ENCODE results near the gene FPR2.
"Not testable (repeated sequence)": the region's sequence is repeated elsewhere in the genome, so short reads cannot be mapped to it uniquely, and the experiment has no call there.

FPR2 gene

DNA sequence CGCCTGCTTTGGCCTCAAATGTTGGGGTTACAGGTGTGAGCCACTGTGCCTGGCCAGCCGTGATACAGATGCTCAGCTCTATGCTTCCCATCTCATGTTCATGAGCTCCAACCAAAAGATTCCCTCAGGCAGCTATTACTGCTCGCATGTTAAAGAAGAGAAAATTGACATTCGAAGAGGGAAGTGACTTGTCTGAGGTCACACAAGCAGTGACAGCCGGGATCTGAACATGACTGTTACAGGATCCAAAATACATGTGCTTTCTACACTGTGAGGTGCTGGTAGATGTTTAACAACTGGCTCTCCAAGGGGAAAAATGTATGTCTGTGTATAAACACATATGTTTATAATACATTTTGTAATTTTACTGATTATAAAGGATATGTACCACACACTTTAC lies 20.6 kb upstream of the FPR2 start:
- DNase-seq (ENCODE audit: low read depth) = no peak

DNA sequence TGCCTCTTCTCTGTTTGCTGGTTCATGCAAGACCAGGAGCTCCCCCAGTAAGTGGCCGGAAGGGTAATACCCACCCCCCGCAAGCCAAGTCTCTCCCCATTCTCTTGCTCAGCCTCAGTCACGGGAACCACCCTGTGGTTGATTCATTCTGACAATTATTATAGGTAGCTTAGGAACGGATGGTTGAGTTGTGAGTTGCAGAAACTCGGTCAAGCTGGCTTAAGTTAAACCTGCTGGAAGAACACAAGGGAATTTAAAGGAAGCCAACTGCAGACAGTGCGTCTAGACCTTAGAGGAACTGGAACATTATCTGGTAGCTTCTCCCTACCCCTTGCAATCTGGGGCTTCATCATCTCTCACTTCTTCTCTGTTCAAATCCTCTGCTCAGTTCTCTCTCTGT lies 18.2 kb upstream of the FPR2 start:
- peak; percentile 85 for DNase-seq (ENCODE audit: low read depth)

DNA sequence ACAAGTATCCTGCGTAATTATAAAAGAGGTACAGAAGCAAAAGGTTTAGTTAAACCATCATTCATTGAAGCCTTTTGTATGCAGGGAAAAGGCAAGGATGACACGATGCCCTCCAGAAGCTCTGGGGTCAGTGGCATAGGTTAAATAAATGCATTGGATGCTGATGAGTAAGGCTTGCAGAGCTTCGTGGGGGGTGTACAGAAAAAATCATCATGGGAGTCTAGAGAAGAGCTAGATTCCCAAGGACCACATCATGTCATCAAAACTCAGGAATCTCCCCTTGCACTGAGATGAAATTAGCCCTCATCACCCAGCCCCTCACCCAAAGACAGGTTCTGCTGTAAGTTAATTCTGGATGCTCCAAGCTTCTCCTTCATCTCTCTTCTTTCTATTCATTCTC lies 17.6 kb upstream of the FPR2 start:
- DNase-seq (ENCODE audit: low read depth) = no peak

DNA sequence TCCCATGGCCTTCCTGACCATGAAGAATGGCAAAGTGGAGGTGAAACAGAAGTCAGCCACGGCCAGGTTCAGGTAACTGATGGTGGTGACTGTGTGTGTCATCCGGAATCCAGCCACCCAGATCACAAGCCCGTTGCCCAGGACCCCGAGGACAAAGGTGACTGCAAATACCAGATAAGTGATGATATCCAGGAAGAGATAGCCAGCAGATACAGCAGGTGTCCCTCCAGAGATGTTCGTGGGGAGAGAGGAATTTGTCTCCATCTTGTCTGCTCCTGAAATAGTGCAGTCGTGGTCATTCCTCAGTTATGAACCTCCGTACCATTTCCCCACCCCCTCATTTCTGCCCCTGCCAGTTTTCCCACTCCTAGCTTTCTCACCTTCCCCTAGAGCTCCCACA lies 14.2 kb upstream of the FPR2 start:
- no peak for DNase-seq (ENCODE audit: low read depth)

DNA sequence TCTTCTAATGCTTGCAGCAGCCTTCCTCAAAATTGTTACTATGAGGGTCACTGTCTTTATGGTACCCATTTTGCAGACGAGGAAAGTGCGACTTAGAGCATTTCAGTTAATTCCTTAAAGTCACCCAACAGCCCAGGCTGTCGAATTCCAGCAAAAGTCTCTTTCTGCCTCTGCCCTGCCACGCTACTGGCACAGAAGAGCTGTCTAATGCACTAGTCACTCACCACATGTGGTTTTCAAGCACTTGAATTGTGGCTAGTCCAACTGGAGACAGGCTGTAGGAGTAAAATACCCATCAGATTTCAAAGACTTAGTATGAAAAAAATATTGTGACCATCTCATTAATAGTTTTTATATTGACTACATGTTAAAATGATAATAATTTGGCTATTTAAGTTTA lies 11.0 kb upstream of the FPR2 start:
- DNase-seq (ENCODE audit: low read depth) = peak; percentile 79

DNA sequence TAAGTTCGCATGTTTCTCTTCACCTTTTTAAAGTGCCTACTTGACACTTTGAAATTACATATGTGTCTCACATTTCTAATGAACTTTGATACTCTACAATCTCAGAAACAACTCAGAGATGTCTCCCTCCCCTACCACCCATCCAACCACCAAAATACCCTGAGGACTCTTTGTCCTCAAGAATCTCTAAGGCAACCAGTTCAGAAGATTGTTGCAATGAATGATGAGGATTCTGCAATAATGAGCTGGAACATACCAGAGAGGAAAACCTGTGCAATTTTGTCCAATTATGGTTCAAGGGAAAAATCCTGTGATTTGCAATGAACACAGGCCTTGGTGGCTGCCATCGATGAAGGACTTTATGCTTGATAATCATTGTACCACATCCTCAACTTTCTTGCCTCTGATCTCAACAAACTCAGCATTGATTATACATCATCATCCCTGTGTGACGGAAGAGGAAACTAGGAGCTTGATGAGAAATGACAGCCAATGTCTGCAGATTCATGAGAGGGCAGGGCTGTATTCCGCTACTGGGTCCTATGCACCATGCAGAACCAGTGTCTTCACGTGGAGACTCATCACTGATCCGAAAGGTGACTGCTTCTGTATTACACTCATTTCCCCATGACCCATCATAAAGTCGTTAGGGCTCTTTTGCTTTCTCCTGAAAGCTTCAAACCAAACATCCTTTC lies 10.4 kb upstream of the FPR2 start:
- peak; percentile 54 for DNase-seq (ENCODE audit: low read depth)

DNA sequence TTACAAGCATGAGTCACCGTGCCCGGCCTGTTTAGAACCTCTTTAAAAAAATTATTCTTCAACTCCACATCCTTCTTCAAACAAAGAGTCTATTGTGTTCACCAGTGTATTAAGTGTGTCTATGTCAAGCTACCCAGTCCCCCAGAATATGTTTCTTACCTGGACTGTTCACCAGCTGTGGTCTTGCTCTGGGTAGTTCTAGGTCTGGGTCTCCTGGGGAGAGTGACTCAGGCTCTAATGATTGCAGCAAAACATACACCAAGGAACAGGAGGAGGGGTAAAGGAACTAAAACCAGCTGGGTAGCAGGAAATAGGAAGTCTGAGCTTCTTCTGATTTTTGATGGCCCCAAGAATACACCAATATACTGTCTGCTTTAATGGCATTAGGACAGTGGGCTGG lies 9.3 kb upstream of the FPR2 start, which contains the start of gene FPR1:
Gene FPR1, minus strand, starts transcription at position 224 of the 400 bp plus-strand sequence. CDS start 4,884 bp downstream, outside the sequence.
- DNase-seq (ENCODE audit: low read depth) = peak; percentile 62

DNA sequence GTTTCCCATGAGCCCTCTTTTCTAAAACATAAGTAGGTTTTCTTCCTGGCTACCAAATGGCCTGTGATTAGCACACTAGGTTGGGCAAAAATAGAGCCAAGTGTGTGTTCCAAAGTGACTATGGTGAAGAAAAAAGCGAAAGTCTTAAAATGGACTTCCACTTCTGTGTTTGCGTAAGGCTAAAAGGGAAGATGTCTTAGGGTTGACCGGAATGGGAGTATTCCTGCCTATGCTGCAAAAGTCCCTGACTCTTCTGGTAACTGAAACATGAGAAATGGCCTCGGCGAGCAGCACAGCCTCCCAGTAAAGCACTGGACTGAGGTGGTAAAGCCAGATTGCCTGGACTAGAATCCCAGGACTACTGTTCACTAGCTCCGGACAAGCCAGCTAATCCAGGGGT lies 6.9 kb upstream of the FPR2 start:
- no peak for DNase-seq (ENCODE audit: low read depth)

DNA sequence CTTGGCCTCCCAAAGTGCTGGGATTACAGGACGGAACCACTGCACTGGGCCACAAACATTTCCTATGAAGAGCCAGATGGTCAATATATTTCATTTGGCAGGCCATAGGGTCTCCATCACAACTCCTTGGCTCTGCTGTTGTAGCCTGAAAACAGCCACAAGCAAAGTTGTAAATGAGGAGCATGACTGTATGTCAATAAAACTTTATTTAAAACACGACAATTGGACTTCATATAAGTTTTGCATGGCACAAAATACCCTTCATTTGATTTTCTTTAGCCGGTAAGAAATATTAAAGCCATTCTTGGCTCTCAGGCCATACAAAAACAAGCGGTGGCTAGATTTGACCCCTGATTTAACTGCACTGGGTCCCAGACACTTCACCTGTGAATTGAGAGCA lies 6.2 kb upstream of the FPR2 start:
- DNase-seq (ENCODE audit: low read depth) = no peak

DNA sequence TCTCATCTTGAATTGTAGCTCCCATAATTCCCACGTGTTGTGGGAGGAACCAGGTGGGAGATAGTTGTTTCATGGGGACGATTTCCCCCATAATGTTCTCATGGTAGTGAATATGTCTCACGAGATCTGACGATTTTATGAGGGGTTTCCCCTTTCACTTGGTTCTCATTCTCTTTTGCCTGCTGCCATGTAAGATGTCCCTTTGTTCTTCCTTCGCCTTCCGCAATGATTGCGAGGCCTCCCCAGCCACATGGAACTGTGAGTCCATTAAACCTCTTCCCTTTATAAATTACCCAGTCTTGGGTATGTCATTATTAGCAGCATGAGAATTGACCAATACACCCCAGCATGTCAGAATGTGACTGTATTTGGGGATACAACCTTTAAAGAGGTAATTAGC lies 5.4 kb upstream of the FPR2 start:
- no peak for DNase-seq (ENCODE audit: low read depth)

DNA sequence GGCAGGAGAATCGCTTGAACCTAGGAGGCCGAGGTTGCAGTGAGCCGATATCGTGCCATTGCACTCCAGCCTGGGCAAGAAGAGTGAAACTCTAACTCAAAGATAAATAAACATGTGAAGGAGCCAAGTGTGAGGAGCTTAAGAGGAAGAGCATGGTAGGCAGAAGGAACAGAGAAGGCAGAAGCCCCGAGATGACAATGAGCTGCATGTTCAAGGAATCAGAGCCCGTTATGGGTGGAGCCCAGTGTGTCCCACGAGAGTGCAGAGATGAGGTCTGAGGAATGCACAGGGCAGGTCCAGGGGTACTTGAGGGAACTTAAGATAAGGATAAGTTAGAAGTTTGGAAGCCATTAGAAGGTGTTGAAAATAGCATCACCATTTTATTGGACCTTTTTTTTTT lies 716 bp downstream of the FPR2 start:
- DNase-seq (ENCODE audit: low read depth) = no peak

DNA sequence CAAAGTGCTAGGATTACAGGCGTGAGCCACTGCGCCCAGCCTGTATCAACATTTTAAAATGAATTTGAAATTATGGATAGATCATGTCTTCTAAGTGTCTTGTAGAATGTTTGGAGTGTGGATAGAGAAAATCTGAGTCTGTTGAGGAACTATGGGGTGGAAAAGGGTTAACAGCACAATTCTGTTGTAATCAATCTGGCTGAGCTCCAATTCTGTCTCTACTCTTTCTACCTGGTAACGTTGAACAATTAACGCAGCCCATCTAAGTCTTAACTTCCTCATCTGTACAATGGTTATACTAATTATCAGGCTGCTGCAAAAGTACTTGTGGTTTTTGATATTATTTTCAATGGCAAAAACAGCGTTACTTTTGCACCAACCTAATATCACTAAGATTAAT lies 4.1 kb downstream of the FPR2 start:
- no peak for DNase-seq (ENCODE audit: low read depth)

DNA sequence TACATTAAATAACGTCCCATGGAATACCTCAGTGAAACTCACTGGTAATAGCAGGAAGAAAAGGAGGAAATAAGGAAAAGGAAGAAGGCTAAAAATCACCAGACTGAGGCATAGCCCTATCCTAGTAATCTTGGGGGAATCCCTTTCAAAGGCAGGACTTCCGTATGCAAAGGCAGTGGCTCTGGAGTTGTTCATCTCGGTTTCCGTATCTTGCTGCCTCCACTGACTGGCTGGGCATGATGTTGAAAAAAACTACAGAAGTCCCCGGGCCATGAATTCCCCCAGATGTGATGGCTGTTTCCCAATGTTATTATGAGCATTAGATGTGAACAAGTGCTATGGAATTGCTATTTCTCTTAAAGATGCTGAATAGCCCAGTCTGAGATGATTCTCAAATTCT lies 5.5 kb downstream of the FPR2 start:
- DNase-seq (ENCODE audit: low read depth) = no peak

DNA sequence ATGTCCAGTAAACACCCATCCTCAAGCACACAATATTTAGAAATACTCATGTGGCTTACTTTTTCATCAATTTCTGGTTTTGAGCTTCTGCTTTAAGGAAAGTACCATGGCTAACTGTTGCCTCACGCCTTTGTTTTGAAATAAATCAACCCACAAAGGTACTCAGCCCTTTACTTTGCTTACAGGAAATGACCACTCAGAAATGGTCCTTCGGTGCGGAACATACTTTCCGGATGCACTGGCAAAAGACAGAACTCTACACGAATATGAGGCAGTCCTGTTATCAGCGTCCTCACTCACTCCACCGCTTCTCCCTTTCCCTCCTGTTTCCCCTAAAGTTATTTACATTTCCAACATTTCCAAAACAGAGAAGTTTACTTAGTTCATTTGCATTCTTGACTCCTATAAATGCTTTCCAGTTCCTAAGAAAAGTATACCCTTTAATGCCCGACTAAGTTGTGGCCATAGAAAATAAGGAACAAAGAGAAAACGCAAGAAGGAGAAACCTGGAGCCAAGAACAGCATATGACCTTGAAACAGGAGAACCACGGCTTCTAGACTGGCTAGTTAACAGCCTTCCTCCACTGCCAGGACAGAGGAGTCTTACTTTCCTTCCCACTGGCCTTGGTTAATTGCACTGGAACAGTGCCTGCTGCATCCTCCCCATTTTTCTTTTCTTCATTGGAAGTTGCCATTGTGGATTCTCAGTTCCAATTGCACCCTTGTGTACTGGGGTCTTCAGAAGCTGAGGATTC lies 10.6 kb downstream of the FPR2 start:
- DNase-seq (ENCODE audit: low read depth) = no peak

DNA sequence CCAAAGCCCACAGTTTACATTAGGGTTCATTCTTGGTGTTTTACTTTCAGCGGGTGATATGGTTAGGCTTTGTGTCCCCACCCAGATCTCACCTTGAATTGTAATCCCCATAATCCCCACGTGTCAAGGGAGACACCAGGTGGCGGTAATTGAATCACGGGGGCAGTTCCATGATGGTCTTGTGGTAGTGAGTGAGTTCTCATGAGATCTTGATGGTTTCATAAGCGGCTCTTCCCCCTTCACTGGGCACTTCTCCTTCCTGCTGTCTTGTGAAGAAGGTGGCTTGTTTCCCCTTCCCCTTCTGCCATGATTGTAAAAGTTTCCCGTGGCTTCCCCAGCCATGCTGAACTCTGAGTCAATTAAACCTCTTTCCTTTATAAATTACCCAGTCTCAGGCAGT lies 12.0 kb downstream of the FPR2 start:
- DNase-seq (ENCODE audit: low read depth) = no peak

DNA sequence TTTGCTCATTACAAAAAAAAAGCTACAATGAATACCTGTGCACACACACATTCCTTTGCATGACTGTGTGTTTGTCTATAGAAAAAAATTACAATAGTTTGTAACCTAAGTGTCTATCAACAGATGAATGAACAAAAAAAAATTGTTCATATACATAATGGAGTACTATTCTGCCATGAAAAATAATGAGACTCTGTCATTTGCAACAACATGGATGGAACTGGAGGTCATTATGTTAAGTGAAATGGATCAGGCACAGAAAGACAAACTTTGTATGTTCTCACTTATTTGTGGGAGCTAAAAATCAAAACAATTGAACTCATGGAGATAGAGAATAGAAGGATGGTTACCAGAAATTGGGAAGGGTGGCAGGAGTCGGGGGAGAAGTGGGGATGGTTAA lies 15.6 kb downstream of the FPR2 start:
- not testable (repeated sequence) for DNase-seq (ENCODE audit: low read depth)

DNA sequence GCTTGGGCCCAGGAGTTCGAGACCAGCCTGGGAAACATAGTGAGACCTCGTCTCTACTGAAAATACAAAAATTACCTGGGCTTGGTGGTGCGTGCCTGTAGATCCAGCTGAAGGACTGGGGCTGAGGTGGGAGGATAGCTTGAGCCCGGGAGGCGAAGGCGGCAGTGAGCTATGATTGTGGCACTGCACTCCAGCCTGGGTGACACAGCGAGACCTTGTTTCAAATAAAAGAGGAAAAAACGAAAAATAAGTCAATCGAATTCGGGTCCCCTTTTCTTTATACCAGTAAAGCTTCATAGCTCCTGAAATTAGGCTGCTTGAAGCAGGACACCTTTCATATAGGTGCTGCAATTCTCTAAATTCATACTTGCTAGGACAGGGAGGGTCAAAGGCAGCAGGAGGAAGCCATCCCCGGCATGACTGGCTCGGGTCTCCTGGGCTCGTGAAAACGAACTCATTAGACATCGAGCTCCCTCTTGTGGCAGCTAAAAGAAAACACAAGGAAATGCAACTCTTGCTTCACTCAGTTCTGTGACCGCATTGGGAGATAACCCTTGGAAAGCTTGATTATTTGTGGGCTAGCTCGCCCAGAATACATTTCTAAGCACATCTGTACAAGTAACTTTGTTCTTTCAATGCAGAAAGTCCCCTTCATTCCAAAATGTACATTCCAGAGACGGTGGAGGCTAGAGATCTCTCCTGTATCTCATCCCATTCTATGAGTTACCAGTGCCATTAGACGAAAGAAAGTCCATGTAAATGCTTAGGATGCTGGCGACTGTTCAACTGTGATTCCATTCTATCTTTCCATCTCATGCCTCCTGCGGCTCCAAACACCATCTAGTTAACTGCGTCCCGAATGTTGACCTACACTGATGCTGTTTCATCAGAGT lies 16.8 kb downstream of the FPR2 start:
- DNase-seq (ENCODE audit: low read depth) = peak; percentile 81

DNA sequence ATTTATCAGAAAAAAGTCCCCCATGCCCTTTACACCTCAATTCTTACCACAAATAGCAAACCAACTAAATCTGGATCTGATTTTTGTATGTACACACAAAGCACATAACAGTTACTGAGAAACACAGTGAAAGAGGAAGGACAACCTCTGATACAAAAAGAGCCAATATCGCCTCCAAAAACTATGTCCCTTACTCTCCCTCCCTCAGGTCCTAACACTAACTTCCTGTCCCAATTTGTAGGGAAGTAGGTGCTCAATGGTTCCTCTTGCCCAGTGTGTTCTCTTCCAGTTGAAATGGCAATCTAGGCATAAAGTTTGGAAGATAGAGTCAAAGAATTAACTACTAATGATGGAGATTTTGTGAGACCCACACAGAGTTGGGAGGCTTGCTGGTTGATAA lies 18.2 kb downstream of the FPR2 start:
- DNase-seq (ENCODE audit: low read depth) = no peak

DNA sequence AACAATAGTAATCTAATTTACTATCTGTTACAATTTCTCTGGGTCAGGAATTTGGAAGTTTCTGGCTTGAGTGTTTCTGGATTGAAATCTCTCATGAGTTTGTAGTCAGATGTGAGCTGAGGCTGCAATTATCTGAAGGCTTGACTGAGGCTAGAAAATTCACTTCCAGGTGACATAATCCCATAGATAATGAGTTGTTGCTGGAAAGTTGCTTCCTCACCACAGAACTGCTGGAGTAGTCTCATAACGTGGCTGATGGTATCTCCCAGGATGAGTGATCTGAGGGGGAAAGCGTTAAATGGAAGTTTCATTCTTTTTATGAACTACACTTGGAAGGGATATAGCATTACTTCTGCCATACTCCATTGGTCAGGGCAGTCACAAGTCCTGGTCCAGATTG lies 18.7 kb downstream of the FPR2 start:
- no peak for DNase-seq (ENCODE audit: low read depth)

DNA sequence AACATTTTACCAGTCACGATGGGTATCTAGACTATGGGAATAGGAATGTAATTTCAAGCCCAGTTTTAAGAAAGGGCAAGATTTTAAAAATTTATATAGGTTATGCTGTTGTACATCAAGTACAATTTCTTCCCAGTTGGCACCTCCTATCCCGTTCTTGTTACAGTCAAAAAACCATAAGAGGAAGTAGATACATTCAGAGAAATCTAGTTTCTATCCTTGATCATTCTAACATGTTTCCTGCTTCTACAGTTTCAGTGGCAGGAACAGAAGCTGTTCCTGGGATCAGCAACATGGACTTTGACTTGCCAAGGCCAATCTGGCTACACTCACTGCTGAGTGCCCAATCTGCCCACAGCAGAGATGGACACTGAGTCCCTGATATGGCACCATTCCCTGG lies 19.3 kb downstream of the FPR2 start:
- DNase-seq (ENCODE audit: low read depth) = no peak

DNA sequence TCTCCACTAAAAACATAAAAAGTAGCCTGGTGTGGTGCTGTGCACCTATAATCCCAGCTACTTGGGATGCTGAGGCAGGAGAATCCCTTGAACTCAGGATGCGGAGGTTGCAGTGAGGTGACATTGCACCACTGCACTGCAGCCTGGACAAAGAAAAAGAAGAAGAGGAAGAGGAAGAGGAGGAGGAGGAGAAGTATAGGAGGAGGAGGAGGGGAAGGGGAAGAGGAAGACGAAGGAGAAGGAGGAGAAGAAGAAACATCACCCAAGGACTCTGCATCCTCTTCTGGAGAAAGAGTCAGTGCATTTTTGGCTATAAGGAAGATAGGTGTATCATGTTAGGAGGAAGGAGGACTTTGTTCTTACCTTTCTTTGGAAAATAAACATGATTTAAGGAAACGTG lies 21.0 kb downstream of the FPR2 start:
- DNase-seq (ENCODE audit: low read depth) = no peak

DNA sequence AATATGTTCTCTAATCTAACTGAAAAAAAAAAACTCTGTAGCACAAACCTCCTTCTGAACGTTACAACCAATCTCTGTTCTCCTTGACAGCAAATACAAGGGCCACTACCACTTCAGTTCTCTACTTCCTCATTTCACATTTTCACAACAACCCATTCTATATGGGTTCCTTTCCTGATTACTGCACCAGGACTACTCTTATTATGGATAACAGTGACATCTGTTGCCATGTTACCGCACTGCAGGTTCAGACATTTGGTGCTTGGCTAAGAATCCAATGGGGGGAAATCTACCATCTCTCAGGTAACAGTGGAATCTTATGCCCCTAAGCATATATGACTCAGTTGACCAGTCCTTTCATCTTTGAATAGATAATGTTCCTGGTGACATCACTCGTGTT lies 22.4 kb downstream of the FPR2 start:
- DNase-seq (ENCODE audit: low read depth) = no peak

Data from stromal cell of bone marrow (primary cell).